ENCODE results near the gene TRPM3. TPM values are rescaled to one million over a fixed set of nuclear protein-coding genes. Genes with fewer than 3 reads are reported as not detected.

TRPM3 gene
- total RNA-seq, 1 experiment from 2014 or later = not detected

DNA sequence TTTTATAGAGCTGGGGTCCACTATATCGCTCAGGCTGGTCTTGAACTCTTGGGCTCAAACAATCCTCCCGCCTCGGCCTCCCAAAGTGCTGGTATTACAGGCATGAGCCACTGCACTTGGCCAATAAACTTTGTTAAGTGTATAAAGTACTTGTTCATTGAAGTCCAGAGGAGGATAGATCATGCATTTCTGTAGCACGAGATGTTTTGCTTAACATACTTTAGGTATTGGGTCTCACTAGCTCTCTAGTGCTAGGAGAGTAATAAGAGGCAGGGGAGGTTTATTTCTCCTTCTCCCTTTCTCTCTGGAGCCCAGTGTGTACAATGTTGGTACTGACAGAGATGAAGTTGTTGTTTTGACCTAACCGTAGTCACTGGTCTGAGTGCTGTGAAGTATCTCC lies 581.4 kb downstream of the TRPM3 start:
- DNase-seq (ENCODE audit: low read depth, low spot score) (no peak), ATAC-seq (no peak)
- H3K4me3 ChIP-seq (ENCODE audit: low read depth in 2 of 2, low read length in 2 of 2) = no peak overlapping the region
- POLR2A ChIA-PET = no interaction called here
- no peaks in the 10 kb centered on the region for H3K36me3 ChIP-seq (ENCODE audit: control insufficient read depth, insufficient read depth, low read length)
- TF ChIP-seq REST (IDR thresholded peaks at IDR 0.05; ENCODE audit: insufficient read depth in 1 of 2, low read depth in 2 of 2, low read length in 1 of 2) (no peak), SIN3A (IDR thresholded peaks at IDR 0.05; ENCODE audit: borderline replicate concordance, insufficient read depth, low read depth, low read length) (no peak), POLR2AphosphoS5 (IDR thresholded peaks at IDR 0.05; ENCODE audit: low read depth, low read length) (no peak)
- no TSS peak for BruUV-seq (replicated peaks)
- no peaks in the 10 kb centered on the region for H3K4me1 ChIP-seq (ENCODE audit: control insufficient read depth, insufficient read depth, low read length)
- intact Hi-C loops (cut with micrococcal nuclease; ENCODE audit: unreplicated experiment) = no loop called here
- H3K27me3 ChIP-seq (ENCODE audit: control insufficient read depth, insufficient read depth, low read length) = no peaks in the 10 kb centered on the region
- no peaks in the 10 kb centered on the region for H3K9me3 ChIP-seq (ENCODE audit: control insufficient read depth, insufficient read depth, low read depth, low read length)
- in situ Hi-C loops (cut with HindIII; ENCODE audit: low pct_unique_long_range_greater_than_20kb, low sequenced_read_pairs) = no loop called here
- CTCF ChIA-PET = no interaction called here
- no peak overlapping the region for H3K27ac ChIP-seq (ENCODE audit: low read length)

DNA sequence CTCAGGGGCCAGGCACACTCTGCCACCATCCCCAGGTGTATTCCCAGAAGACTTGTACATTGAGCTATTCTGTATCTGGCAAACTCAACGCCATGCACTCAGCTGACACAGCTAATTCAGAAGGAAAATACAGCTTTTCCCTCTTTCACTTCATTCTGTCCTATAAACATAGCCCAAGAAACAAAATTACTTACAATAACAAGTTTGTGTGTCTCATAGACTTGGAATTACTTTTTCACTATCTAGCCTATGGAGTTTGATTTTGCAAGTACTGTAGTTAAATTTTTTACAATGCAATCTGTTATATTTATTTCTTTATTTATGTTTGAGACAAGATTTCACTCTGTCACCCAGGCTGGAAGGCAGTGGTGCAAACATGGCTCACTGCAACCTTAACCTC lies 581.9 kb downstream of the TRPM3 start:
- no TSS peak for BruUV-seq (replicated peaks)
- in situ Hi-C loops (cut with HindIII; ENCODE audit: low pct_unique_long_range_greater_than_20kb, low sequenced_read_pairs) = no loop called here

More for the DNA sequence above, 581.9 kb downstream of the TRPM3 start:
- H3K27me3 ChIP-seq (ENCODE audit: control insufficient read depth, insufficient read depth, low read length) = no peaks in the 10 kb centered on the region
- no peak overlapping the region for H3K27ac ChIP-seq (ENCODE audit: low read length)
- TF ChIP-seq POLR2AphosphoS5 (IDR thresholded peaks at IDR 0.05; ENCODE audit: low read depth, low read length) (no peak), TCF7L2 (IDR thresholded peaks at IDR 0.05; ENCODE audit: low read depth, low read length) (no peak), REST (IDR thresholded peaks at IDR 0.05; ENCODE audit: insufficient read depth in 1 of 2, low read depth in 2 of 2, low read length in 1 of 2) (no peak), CTCF (IDR thresholded peaks at IDR 0.05) (no peak), SIN3A (IDR thresholded peaks at IDR 0.05; ENCODE audit: borderline replicate concordance, insufficient read depth, low read depth, low read length) (no peak)
- ChIA-PET CTCF (no interaction called here), POLR2A (no interaction called here)
- H3K9me3 ChIP-seq (ENCODE audit: control insufficient read depth, insufficient read depth, low read depth, low read length) = no peaks in the 10 kb centered on the region
- no peak overlapping the region for H3K4me3 ChIP-seq (ENCODE audit: low read depth in 2 of 2, low read length in 2 of 2)
- no peak for ATAC-seq
- H3K36me3 ChIP-seq (ENCODE audit: control insufficient read depth, insufficient read depth, low read length) = no peaks in the 10 kb centered on the region
- H3K4me1 ChIP-seq (ENCODE audit: control insufficient read depth, insufficient read depth, low read length) = no peaks in the 10 kb centered on the region
- no peak for DNase-seq (ENCODE audit: low read depth, low spot score)
- intact Hi-C loops (cut with micrococcal nuclease; ENCODE audit: unreplicated experiment) = no loop called here

All from Panc1 (cell line).